Stromal cell of bone marrow (primary cell): ENCODE data around the gene BARX2.
A peak's percentile ranks its signal among the peaks of the same experiment; 100 is the strongest.
"Not testable (repeated sequence)": the region's sequence is repeated elsewhere in the genome, so short reads cannot be mapped to it uniquely, and the experiment has no call there.

ENCODE experiments used
- DNase-seq: peaks from one replicate; pipeline ENCODE4 v3.0.0-alpha.2; 2012; ENCODE audit warnings: low read depth

BARX2 gene, protein sequence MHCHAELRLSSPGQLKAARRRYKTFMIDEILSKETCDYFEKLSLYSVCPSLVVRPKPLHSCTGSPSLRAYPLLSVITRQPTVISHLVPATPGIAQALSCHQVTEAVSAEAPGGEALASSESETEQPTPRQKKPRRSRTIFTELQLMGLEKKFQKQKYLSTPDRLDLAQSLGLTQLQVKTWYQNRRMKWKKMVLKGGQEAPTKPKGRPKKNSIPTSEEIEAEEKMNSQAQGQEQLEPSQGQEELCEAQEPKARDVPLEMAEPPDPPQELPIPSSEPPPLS

DNA sequence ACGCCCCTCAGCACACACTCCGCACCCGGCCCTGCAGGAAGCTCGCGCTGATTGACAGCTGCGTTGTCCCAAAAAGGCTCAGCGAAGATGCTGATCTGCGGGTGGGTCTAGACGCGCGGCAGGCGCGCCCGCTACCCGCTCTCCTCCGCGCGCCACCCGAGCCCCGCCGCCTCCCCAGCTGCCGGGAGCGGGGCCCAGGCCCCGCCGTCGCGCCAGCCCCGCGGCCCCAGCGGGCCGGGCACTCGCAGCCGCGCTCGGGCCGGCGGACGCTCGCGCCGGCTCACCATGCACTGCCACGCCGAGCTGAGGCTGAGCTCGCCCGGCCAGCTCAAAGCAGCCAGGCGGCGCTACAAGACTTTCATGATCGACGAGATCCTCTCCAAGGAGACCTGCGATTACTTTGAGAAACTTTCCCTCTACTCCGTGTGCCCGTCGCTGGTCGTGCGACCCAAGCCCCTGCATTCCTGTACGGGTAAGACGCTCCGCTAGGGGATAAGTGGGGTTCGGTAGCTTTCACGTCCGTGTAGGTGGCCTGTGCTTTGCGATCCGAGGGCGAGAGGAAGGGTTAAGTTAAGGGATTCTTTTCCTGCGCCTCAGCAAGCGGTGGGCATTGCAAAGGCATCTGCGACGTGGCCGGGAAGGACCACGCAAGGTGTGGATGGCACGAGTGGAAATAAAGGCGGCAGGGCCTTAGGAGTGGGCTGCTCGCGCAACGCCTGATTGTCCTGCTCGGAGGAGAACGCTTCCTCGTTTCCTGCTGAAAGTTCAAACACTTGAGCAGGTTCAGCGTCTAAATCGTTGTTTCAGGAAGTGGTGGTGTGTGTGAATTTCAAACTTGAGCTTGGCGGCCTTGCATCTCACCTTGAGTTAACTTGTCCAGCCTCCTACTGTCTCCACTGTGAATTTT lies at the start of gene BARX2:
Gene BARX2 (plus strand): TSS at position 98 of the 907 bp plus-strand sequence. CDS start 188 bp downstream, at position 286.
- DNase-seq = peak; percentile 29

DNA sequence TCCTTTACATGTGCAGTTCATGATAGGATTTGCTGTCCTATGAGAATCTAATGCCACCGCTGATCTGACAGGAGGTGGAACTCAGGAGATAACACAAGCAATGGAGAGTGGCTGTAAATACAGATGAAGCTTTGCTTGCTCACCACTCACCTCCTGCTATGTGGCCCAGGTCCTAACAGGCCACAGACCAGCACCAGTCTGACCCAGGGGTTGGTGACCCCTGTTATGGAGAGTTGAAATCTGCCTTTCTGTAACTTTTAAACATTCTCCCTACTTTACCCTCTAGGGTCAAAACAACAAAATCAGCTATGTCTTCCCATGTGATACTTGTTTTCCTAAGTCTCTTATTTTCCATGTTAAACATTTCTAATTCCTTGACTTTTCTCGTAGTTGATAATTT lies 48.7 kb upstream of the BARX2 start:
- DNase-seq = no peak

DNA sequence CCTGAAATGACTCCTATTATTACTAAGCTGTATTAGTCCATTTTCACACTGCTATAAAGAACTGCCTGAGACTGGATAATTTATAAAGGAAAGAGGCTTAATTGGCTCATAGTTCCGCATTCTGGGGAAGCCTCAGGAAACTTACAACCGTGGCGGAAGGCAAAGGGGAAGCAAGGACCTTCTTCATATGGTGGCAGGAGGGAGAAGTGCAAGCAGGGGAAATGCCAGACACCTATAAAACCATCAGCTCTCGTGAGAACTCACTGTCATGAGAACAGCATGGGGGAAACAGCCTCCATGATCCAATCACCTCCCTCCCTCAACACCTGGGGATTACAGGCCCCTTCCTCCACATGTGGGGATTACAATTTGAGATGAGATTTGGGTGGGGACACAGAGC lies 47.9 kb upstream of the BARX2 start:
- not testable (repeated sequence) for DNase-seq

DNA sequence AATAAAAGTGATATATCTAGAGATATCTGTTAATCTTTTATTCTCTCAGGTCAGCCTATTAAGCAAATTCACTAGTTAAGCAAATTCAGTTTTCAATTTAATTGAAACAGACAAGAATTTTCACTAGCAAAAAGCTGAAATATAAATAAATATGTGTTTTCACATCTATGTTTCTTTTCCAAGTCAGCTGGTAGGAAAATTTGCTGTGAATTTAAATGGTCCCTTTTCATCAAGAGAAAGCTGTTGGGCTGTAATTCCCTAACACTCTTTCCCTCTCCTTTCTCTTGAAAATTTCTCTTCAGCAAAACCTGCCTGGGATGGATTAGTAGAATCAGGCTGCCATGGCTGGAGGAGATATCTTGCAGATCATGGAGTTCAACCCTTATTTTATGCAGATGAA lies 46.9 kb upstream of the BARX2 start:
- DNase-seq = no peak

DNA sequence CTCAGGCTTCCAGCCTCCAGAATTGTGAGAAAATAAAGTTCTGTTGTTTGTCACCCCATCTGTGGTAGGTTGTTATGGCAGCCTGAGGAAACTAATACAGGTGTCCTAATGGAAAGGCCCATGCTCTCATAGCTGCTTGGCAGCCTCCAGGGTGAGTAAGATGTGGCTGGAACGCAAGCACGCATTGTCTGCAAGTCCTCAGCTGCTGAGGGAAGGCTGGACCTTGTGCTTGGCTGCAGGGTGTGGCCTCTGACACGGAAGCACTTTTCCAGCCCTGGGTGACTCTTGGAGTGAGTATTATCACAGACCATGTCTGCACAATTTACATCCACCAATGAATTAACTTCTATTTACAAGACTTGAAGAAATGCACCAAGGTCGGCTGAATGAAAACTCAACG lies 44.4 kb upstream of the BARX2 start:
- no peak for DNase-seq

DNA sequence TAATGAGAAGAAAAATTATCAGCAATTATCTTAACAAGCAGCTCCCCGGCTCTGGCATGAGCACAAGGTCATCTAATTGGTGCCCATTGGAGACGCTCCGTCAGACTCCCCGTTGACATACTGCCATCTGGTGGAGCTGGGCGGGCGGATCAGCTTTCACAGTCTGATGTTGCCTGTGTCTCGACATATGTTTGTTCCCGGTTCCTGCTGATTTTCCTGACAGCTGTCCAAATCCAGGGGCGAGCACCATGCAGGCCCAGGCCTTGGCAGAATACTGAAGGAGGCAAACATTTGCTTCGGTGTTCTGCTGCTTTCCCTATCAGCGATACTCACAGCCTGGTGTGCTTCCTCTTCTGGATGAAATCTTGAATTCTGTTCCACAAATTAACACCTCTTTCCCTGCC lies 43.8 kb upstream of the BARX2 start:
- DNase-seq = peak; percentile 54

DNA sequence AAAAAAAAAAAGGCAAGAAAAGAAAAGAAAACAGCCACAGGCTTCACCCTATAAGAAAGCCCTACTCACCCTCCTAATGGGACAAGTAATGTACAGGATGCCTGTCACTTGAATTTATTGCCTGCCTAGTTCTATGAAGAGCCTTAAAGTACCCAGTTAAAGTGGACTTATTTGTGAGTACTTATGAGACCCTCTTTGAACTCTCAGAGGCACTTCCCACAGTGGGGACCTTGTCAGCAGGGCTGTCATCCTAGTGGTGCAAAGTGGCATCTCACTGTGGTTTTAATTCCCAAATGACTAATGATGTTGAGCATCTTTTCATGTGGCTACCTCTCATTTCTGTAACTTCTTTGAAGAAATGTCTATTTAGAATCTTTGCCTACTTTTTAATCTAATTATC lies 41.8 kb upstream of the BARX2 start:
- DNase-seq = no peak

DNA sequence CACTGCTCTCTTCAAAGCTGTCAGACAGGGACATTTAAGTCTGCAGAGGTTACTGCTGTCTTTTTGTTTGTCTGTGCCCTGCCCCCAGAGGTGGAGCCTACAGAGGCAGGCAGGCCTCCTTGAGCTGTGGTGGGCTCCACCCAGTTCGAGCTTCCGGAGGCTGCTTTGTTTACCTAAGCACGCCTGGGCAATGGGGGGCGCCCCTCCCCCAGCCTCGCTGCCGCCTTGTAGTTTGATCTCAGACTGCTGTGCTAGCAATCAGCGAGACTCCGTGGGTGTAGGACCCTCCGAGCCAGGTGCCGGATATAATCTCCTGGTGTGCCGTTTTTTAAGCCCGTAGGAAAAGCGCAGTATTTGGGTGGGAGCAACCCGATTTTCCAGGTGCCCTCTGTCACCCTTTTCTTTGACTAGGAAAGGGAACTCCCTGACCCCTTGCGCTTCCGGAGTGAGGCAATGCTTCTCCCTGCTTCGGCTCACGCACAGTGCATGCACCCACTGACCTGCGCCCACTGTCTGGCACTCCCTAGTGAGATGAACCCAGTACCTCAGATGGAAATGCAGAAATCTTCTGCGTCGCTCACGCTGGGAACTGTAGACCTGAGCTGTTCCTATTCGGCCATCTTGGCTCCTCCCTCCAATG lies 31.2 kb upstream of the BARX2 start:
- not testable (repeated sequence) for DNase-seq

DNA sequence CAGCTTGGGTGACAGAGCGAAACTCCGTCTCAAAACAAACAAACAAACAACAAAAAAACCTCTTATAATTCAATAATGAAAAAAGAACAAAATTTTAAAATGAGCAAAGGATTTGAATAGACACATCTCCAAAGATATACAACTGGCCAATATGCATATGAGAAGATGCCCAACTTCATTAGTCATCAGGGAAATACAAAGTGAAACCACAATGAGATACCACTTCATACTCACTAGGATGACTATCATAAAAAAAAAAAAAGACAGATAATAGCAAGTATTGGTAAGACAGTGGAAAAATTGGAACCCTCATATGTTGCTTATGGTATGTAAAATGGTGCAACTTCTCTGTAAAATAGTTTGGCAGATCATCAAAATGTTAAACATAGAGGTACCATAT lies 28.7 kb upstream of the BARX2 start:
- no peak for DNase-seq

DNA sequence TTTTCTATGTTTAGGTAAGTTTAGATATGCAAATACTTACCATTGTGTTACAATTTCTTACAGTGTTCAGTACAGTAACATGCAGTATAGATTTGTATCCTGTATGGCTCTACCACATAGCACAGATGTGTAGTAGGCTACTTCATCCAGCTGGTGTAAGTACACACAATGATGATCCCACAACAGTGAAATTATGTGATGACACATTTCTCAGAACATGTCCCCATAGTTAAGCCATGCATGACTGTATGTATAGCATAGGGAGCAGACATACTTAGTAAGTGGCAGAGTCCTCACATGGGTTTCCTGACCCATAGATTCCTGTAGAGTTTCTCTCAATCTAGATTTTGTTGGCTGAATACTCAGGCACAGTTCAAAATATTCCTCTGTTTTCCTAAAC lies 26.8 kb upstream of the BARX2 start:
- no peak for DNase-seq

DNA sequence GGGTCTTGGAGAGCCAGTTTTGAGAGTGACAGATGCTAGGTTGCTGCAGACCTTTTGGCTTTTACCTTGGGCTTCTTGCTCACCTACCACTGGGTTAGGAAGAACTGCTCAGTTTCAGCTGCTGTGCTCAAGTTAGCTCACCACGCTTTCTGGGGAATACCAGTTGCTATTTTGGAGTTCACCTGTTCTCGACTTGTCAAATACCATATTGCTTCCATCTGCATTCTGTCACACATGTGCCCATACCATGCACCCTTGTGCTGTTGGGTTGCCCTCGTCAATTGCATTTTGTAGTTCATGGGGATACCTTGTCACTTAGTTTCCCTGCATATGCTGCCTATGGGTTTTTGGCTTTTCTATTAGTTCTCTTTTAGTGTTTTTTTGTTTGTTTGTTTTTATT lies 23.0 kb upstream of the BARX2 start:
- no peak for DNase-seq

DNA sequence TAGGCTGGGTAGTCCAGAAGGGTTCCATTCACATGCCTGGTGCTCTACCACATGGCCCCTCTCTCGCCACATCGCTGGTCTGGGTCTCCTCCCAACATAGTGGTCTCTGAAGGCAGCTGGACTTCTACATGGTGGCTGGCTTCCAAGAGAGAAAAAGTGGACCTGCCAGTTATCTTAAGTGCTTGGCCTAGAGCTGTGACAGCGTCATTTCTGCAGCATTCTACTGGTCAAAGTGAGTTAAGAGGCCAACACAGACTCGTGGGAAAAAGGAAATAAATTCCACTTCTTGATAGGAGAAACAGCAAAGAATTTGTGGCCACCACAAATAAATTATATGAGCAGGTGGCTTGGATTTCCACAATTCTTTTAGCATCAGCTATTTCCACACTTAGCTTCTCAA lies 21.0 kb upstream of the BARX2 start:
- DNase-seq = no peak

DNA sequence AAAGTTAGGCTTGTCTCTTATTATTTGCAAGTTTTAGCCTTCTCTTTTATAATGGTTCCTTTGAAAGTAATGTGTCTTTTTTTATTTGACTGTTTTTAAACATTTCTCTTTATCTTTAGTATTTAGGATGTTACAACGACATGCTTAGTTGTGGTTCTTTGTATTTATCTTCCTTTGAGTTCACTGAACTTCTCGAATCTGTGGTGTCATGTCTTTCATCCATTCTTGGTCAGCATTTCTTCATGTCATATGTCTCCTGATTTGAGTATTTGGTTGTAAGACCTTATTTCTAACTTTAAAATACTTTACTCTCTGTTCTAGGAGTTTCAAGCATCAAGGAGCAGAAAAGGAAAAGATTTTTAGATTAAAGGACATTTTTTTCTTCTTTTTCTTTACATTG lies 15.9 kb upstream of the BARX2 start:
- DNase-seq = no peak

DNA sequence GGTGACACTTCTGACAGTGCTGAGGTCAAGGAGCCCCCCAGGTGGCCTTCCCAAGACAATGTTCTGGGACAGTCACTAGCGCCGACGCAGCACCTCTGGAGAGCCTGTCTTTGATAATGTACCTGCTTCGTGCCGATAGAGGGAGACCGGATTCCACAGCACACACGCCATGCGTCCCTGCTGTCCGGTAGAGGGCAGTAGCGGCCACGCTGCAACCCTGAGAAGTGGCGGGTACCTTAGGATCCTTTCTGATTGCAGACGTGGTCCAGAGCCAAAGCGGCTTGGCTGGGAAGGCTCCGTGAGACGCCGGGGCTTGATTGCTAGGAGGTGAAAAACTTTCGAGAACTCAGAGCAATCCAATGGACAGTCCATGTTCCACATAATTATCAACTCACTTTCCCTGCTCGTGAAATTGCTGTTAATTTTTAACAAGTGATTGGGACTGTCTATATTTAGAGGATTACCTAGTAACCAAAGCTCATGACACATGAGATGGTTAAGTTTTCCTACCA lies 11.4 kb upstream of the BARX2 start:
- DNase-seq = peak; percentile 60

DNA sequence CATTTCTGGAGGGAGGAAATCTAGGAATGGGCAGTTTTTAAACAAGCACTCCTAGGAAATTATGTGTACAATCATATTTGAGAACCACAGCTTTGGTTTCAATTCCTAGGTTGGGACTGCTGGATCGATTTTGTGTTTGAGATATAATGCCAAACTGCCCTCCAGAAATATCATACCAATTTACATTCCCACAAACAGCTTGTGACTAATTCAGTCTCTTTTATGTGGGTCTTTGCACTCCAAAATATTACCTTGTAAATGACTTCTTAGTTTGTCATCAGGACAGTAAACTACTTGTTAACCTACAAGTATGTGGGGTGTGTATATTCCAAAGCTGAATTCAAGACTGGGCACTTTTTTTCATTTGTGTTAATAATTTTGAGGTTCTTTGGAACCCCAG lies 9.8 kb upstream of the BARX2 start:
- DNase-seq = no peak

DNA sequence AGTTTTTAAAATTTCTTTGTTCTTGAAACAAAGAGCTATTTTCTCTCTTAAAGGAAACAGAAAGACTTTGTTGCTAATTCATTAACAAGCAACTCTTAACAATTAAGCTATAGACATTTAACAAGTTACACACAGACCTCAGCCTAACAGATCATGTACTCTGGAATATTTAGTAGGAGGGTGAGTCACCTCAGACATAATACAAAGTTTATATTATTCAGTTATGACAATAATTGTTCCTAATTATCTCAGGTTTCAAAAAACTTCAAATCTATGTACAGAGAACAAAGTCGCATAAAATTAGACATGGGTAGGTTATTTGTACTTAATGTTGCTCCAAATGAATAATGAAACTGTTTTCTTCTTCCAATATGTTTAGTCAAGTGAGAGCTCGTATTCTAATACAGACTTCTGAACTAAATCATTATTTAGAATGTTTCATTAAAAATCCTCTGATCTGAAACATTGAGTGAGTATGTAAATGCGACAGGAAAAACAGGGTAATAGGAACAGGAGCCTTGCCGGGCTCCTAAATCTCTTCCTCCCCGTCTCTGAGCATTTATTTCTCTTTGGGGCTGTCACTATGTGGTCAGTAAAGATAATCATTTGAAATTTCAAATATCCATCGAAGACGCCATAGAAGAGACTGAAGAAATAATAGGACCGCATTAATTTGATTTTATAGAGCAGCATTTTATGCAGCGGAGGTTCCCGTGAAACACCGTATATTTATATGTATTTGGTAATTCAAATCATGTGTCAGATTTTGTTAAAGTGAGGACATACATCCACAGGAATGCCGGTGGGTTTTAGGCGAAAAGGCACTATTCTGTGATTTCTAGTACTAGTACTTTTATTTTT lies 8.7 kb upstream of the BARX2 start:
- DNase-seq = no peak

DNA sequence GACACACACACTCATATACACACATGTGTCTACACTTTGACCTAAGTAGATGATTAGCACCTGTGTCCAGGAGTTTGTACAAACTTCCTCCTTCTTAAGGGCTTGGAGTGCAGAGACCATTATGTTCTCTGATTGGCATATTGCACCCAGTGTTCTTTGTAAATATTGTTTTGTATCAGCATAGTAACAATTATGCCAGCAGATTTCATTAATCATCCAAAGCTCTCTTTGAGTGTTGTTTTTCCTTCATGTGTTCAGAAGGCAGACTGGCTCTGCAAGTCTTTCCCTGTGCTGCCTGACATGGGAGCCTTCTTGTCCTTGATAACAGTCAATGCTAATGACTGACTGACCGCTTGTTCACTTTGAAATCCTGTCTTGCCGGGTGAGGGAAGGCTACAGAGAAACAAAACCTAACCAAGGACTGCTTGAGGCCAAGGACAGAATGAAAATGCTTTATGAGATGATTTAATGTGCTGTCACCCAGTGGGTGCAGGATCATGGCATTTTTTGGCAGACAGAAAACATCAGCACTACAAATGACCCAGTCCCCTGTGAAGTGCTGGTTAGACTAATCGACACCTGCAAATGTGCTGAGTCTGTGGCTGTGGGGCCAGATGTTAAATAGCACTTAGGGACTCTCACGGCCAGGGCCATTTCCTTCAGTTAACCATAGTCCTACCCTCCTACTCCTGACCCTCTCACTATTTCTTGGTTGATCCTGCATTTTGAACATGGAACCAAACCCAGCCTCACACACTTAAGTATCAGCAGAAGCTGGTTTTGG lies 6.6 kb upstream of the BARX2 start:
- no peak for DNase-seq

DNA sequence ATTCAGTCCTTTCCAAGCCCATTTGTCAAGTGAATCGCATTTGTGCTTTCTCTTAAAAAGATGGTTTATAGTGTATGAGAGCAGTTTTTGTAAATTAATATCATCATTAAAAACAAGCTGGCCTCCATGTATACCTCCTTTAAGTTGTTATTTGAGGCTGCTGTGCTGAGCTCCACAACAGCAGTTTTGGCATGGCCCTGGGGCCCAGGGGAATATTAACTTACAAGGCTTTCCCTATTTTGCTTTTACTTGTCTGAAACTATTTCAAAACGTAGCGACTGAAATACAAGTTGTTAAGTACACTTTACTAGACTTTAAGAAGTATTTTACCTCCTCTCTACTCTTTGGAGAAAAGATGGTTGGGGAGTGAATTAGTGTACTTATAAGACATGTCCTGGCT lies 4.9 kb upstream of the BARX2 start:
- no peak for DNase-seq

DNA sequence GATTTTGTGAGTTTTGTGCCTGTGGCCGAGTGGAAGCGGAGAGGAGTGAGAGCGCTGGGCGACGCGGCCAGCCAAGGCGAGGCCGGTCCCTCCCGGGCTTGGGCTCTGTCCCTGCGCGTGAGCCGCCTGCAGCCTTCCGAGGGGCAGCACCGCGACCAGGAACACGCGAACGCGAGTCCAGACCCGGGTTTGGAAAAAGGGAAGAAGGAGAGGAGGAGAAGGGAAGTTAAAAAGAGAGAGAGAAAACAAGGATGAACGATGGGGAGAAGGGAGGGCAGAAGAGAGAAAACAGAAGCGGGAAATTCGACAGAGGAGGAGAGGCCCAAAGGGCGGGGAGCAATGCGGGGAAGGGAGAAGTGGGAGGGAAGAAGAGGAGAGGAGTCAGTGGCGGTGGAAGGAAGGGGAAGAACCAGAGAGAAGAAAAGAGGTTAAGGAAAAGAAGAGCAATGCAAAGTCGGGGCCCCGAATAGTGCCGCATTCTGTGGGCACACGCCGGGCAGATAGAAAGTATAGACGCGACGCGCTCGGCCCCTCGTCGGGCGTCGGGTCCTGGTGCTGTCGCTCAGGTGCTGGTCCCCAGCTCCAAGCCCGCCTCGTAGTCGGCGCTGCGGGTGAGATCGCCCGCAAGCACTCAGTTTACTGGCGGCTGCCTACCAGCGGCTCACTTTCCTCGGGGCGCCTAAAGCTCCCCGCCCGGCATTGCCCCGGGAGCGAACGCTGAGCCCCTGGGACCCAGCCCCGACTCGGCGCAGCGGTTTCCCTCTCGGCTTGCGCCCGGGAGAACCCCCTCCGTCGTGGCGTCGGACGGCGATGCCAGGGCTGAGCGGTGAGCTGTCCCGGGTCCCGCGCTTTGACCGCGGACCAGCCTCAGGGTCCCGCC lies 2.8 kb upstream of the BARX2 start:
- DNase-seq = no peak

DNA sequence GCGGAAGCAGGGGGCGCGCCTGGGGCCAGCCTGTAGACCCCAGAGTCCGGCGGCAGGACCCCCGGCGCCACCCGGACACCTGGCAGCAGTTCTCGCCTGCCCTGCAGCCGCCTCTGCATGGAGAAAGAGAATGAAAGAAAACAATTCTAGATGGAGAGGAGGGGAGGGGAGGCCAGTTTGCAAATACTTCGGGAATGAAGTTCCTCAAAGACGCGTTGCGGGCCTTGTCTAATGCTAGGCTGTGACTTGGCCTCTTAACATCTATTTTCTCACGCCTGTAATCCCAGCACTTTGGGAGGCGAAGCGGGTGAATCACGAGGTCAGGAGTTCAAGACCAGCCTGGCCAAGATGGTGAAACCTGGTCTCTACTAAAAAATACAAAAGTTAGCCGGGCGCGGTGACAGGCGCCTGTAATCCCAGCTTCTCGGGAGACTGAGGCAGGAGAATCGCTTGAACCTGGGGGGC lies 2.1 kb upstream of the BARX2 start:
- DNase-seq = peak; percentile 6
